GM18519 (cell line): Measurements from ENCODE around the gene FOXD3.

Experiments
- ATAC-seq: cut with Tn5 transposase; IDR thresholded peaks from one replicate; pipeline ENCODE4 v1.9.1; 2021; ENCODE audit warnings: mild to moderate bottlenecking, moderate library complexity; ENCODE audit not compliant: unreplicated experiment, low FRiP score

FOXD3 gene

GRCh38 chr1:63322114-63322943, at the start of gene FOXD3:
Gene FOXD3 (plus strand): TSS chr1:63322567. CDS start chr1:63323059, 492 bp downstream.
- ATAC-seq: peak; percentile 38

DNA sequence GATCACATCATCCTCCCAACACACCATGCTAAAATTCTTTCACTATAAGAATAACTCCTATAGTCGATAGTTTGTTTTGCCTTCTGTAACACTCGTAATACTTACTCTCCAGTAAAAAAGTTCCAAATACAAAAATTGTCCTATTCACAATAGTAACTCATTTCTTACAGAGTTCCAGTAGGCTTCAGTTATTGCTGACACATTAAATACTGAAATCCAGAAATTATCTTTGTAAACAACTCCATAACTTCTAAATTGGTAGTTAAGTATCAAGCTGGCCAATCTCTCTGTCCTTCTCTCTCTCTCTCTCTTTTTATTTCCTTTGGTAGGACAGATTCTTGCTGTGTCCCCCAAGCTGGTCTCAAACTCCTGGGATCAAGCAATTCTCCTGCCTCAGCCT, 49.6 kb upstream of the FOXD3 start:
- no peak for ATAC-seq

GRCh38 chr1:63274371-63274770, 48.0 kb upstream of the FOXD3 start:
- no peak for ATAC-seq

DNA sequence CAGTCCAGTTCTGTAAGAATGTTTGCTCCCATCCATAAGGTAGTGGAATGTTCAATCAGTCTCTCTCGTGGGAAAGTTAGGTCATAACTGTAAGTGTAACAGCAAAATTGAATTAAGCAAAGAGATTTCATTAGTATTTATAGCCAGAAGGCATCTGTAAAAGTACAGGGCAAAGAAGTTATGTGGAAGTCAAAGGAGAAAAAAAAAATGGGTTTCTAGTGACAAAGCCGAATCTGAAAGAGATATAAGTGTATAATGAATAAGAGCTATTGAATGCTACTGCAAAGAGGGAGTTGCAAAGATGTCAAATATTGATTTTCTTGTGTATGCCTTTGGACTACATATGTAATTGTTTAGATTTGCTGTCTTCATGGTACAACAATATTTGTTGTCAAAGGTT, 47.4 kb upstream of the FOXD3 start:
- no peak for ATAC-seq

GRCh38 chr1:63276624-63277023, 45.7 kb upstream of the FOXD3 start:
- no peak for ATAC-seq

DNA sequence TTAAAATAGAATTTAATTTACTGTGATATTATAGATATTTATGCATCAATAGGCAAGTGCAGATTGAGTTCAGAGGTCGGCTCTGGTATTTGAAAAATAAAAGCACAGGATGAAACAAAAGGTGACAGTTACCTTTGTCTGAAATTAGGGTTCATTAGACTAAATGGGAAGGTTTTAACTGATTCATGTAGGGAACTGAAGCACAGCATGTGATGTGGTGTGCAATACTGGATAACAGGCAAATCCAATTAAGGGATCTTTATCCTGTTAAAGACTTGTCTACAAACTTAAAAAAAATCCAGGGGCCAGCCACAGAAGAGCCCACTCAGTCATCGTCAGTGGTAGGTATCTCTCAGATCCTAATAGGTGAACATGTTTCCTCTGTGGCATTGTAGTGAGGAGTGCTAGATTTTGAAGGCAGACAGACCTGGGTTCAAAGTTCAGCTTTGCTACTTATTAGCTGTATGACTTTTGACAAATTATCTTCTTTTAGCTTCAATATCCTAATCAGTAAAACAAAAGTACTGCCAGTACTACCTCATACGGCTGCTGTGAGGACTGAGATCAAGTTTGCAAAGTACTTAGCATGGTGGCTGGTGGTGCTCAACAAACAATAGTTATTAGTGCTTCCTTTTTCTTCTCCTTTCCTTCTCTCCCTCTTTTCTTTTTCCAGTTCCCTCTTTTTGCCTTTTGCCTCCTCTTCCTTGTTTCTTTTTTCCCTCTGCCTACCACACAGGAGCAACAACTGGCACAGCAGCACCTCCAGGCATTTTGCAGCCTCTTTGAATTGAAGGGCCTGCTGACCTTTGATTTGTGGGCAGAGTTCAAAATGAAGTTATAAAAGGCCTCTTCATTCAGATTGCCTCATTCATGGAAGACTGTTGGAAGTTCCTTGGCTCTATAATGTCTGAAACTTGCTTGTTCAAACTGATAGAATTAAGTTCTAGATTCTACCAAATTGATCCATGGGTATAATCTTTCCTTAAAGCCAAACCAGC, 44.9 kb upstream of the FOXD3 start:
- no peak for ATAC-seq

DNA sequence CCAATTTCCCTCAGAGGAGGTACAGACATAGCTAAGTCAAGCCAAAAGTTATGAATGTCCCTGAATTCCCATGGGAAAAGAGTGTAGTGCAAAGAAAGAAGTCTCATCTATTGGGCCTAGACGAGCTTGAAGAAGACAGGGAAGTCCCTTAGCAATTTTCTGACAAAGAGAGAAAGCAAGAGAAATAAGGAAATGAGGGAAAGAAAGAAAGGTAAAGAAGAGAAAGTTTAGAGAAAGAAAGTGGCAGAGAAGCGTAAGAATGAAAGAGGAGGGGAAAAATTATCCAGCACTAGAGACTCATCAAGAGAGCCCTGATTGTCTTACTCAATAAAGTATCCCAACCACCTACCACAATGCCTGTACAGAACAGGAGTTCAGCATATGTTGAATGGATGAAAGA, 40.6 kb upstream of the FOXD3 start:
- no peak for ATAC-seq

DNA sequence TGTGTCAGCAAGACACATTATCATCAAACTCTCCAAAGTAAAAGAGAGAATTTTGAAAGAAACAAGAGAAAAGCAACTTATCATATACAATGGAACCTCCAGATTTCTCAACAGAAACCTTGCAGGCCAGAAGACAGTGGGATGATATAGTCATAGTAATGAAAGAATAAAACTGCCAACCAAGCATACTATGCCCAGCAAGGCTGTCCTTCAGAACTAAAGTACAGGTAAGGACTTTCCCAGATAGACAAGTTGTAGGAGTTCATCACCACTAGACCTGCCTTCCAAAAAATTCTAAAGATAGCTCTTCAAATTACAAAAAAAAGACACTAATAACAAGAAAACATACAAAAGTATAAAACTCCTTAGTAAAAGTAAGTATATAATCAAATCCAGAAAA, 33.2 kb upstream of the FOXD3 start:
- ATAC-seq: no peak

DNA sequence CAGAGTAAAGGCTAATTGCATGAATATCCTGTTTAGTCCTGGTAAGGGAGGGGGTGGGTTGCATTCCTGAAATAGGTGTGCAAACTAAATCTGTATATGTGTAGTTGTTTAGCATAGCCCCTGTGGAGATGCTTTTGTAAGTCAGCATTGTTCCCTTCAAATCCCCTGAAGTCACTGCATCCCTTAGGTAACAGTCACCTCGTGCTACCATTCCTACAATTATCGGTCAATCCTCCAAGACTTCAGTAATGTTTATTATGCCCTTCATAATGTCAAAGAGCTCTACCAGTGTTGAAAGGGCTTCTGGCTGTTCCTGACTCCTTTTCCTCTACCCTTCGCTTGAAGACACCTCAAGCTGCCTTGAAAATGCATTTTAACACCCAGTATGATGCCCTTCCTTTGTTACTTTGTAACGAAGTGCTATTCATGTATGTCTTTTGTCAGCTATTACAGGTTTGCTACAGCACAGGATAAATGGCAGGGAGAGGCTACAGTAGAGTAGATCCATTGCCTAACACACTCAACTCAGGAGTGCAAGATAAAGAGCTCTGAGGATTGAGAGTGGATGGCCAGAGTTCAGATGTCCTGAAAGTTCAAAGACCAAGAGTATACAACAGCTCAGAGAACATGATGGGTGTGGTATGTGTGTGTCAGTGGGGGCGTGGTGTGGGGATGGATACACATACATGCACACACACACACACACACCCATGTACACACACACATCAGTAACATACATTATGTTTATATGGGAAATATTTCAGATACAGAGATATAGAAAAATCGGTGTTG, 27.4 kb upstream of the FOXD3 start:
- no peak for ATAC-seq

DNA sequence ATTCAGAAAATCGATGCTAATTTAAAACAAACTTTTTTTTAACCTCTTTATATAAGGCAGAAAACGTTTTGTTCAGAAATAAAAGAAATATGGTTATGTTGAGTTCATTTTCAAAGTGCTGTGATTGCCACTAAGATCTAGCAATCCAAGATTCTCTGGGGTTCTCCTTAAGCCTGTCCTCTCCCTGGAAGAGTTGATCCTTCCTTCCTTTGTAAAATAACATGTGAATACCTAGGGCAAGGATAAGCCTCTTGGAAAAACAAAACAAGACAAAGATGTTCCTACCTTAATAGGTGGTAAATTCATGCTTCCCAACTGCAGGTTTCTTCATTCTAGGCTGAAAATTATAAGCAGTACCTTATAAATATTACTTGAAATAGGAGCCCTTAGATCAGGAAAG, 18.0 kb upstream of the FOXD3 start:
- ATAC-seq: no peak

DNA sequence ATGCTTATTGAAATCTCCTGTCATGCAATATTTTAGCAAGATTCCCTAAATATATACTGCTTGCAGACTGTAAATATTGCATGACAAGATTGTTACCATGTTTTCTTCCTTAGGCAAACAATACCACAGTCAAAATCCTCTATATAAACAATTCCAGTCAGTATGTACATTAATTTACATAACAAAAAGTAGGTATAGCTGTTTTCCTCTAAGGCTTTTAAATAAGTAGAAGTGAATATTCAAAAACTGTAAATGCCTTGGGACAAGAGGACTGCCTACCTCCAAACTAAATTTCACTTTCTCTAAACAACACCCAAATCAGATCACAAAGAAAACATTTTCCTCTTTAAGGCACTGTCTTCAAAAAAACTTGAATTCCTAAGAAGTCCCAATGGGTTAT, 17.3 kb upstream of the FOXD3 start:
- no peak for ATAC-seq

DNA sequence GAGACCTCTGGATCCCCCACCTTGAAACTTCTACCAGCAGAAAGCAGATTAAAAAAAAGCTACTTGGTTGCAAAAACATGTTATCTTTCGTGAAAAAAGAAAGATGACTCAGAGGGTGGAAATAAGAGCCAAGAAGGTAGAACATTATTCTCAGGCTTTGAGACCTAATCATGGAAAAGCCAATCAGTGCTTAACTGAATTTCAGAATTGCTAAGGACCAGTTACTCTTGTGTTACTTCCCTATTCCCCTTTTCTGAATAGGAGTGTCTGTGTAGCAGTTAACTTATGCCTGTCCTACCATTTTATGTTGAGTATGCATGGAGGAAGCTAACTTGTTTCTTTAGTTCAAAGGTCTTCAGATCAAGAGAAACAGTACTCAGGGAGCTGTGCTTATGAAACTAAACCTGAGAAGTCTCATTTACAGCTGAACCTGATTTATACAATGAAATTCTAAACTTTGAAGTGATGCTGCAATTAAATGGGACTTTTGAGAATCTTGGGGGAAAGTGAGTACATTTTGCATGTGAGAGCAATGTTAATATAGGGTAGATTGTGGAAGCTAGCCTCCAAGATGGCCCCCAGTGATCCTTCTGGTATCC, 15.1 kb upstream of the FOXD3 start:
- no peak for ATAC-seq

DNA sequence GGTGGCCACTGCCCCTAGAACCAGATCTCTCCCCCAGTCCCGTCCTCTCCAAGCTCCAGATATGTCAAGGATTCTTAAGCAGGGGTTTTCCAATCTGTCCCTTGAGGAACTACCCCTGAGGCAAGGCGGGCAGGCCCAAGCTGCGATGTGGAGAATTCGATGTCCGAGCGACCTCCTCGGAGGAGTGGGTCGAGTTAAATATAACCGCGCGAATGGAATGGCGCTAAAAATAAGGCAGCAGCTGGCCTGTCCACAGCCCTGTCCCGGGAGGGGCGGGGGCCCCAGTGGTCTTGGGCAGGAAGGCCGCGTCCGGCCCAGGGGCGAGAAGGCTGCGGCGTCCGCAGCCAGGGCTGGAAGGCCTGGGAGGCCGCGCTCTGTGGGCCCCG, 5.8 kb upstream of the FOXD3 start:
- ATAC-seq: no peak

DNA sequence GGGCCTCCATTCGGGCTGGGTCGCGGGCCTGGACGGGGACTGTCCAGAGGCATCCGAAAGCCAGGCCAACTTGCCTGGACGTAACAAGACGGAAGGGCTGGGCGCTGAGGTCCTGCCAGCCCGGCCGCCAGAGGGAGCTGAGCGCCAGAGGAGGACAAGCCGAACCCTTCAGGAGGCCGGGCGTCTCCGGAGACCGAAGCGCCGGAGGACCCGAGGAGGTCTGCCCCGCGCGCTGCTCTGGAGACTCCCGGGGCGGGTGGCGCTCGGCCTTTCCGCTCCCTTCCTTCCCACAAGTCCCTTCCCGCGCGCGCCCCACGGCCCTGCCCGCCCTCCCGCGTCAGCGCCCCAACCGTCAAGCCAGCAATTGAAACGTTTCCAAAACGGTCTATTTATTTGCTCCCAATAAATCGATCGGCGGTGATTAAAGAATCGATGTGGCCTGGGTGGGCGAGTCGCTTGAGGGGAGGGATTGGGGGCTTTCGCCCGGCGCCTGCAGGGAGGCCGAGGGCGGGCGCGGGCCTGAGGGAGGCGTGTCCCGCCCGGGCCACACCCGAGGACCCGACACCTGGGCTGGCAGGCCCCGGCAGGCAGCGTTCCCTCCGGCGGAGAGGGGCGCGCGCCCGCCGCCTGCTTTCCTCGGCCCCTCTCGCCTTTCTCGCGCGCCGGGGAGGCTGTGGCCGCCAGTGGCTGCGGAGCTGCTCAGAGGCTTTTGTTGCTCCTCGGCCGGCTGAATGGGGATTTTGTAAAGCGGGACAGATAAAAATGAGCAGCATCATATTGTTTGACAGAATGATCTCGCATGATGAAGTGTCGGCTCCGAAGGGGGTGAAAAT, 5.2 kb upstream of the FOXD3 start:
- ATAC-seq: peak; percentile 68

- ATAC-seq: no peak
These were observed 4.6 kb upstream of the FOXD3 start for GRCh38 chr1:63317817-63318152.

DNA sequence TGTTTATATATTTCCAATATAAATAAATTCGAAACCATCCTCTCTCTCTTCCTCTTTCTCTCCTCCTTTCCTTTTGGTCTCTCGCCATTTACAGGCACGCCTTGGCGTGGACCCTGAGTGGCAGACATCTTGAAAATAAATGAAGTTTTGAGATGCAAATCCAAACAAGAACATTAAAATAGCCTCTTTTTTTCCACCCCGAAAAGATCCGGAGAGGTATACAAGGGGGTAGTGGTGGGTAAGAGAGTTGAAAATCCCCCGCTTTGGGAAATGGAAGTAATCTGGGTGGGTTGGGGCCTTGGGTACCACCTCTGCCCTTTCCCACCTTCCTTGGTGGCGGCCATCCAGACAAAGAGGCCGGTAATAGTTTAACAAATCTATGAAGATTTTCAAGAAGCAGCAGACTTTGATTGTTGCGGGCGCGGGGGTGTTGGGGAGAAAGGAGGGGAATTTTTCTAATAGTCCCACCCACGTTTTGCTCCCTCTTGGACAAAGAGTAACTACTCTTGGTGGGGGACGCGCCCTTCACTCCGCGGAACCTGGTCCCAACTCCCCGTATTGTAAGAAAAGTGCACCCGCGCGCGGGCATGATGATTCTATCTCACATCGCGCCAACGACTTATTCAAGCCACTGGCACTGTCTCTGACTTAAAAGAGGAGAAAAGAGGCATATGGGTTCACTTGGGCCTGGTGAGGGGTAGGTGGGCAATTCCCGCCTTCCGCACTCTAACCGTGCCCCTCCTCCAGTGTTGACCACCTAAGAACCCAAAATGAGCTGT, 4.0 kb upstream of the FOXD3 start:
- no peak for ATAC-seq

GRCh38 chr1:63319046-63320021, 3.0 kb upstream of the FOXD3 start:
- ATAC-seq: no peak
